Suprapubic skin (tissue), 4 donors: Measurements from ENCODE around the gene MAST4.

Experiments used
- CTCF ChIP-seq, 2 donors: fragments of 200-600 bp in 1 of 2; fragments of 450-650 bp in 1 of 2; sonication (generic) in 1 of 2; IDR thresholded peaks; one replicate each; pipeline ENCODE4 v1.5.1; 2016 to 2019; ENCODE audit warnings: antibody characterized with exemption in 2 of 2, mild to moderate bottlenecking in 1 of 2, moderate library complexity in 1 of 2
- POLR2A ChIP-seq, 2 donors: fragments of 450-650 bp; IDR thresholded peaks; one replicate each; pipeline ENCODE4 v1.6.1; 2017; ENCODE audit warnings: antibody characterized with exemption in 2 of 2, mild to moderate bottlenecking in 2 of 2, moderate library complexity in 2 of 2
- POLR2AphosphoS5 ChIP-seq, 3 donors: sonication (generic); formaldehyde crosslinking; IDR thresholded peaks; one replicate each; pipeline ENCODE4 v1.6.1; 2017; ENCODE audit warnings: antibody characterized with exemption in 3 of 3

GRCh38 chr5:66742896-66743247 is 146.7 kb downstream of the MAST4 start:
- TF ChIP-seq POLR2A (IDR thresholded peaks at IDR 0.05) = no peak
- TF ChIP-seq POLR2AphosphoS5 (IDR thresholded peaks at IDR 0.05) = no peak
- TF ChIP-seq CTCF (IDR thresholded peaks at IDR 0.05) = no peak
